Fibroblast of villous mesenchyme (primary cell): ENCODE results near the gene SERGEF. TPM values are rescaled to one million over a fixed set of nuclear protein-coding genes. Genes with fewer than 3 reads are reported as not detected.

Source experiments
- DNase-seq: peaks from one replicate; pipeline ENCODE4 v3.0.0-alpha.2; 2010; ENCODE audit warnings: low read depth
- H3K4me3 ChIP-seq: 2 replicates; pipeline ENCODE4 v1.5.1; 2011; ENCODE audit warnings: low read depth, mild to moderate bottlenecking, low read length
- CTCF ChIP-seq: IDR thresholded peaks from 2 replicates; pipeline ENCODE4 v1.5.1; 2012; ENCODE audit warnings: low read depth, mild to moderate bottlenecking, low read length; ENCODE audit not compliant: insufficient read depth
- total RNA-seq: library from RNA; depleted of rRNA; stranded (reverse); fragments of >200 nt; gene quantifications from 2 replicates; pipeline ENCODE4 v1.2.3, GENCODE V29; 2012

SERGEF gene
- total RNA-seq, 1 donor, result 21.2 TPM

- no peak for TF ChIP-seq CTCF
- no peak overlapping the region for H3K4me3 ChIP-seq
- DNase-seq, result no peak
Measured at GRCh38 chr11:17781626-17782025, 231.2 kb downstream of the SERGEF start.

GRCh38 chr11:17781221-17781620 lies 231.6 kb downstream of the SERGEF start:
- H3K4me3 ChIP-seq, result no peak overlapping the region
- no peak for TF ChIP-seq CTCF
- no peak for DNase-seq

GRCh38 chr11:17780668-17781067 lies 232.2 kb downstream of the SERGEF start:
- no peak for TF ChIP-seq CTCF
- no peak overlapping the region for H3K4me3 ChIP-seq
- DNase-seq, result no peak

GRCh38 chr11:17779861-17780594 lies 232.8 kb downstream of the SERGEF start:
- TF ChIP-seq CTCF, result no peak
- no peak overlapping the region for H3K4me3 ChIP-seq
- no peak for DNase-seq

- H3K4me3 ChIP-seq, result no peak overlapping the region
- no peak for DNase-seq
- TF ChIP-seq CTCF, result no peak
Measured at GRCh38 chr11:17778956-17779860, 233.6 kb downstream of the SERGEF start.

- no peak overlapping the region for H3K4me3 ChIP-seq
- DNase-seq, result no peak
- TF ChIP-seq CTCF, result no peak
Measured at GRCh38 chr11:17778352-17778751, 234.5 kb downstream of the SERGEF start.
